Measurements from ENCODE around the gene CADPS. TPM values are rescaled to one million over a fixed set of nuclear protein-coding genes. Genes with fewer than 3 reads are reported as not detected.

Gene CADPS
- total and polyA plus RNA-seq, 2 of the 4 experiments (the other 2 are of a cell fraction), result not detected

- Histone ChIP-seq H3K4me3 (ENCODE audit: insufficient read depth, low read depth, low read length) (no peak overlapping the region), H2BK5ac (ENCODE audit: low read depth, low read length, poor library complexity, severe bottlenecking) (no peak overlapping the region), H2AFZ (replicated peaks; ENCODE audit: low read length, poor library complexity) (no peak overlapping the region), H3K23ac (ENCODE audit: low read depth, low read length) (no peak overlapping the region), H4K5ac (ENCODE audit: low read depth, low read length) (no peak overlapping the region), H4K91ac (ENCODE audit: insufficient read depth, low read depth, low read length) (no peak overlapping the region), H3K27me3 (ENCODE audit: control insufficient read depth, insufficient read depth, low read length) (peaks cover 1% of the 10 kb centered on the region), H2BK15ac (ENCODE audit: low read depth, low read length) (no peak overlapping the region), H3K4me1 (ENCODE audit: control insufficient read depth, insufficient read depth, low read length) (no peaks in the 10 kb centered on the region), H2BK120ac (ENCODE audit: low read depth, low read length) (no peak overlapping the region), H3K14ac (replicated peaks; ENCODE audit: low read depth, low read length) (no peak overlapping the region), H3K27ac (ENCODE audit: insufficient read depth, low read length) (no peak overlapping the region), H3K18ac (ENCODE audit: low read depth, low read length) (no peak overlapping the region), H3K79me1 (ENCODE audit: low read depth in 1 of 2, low read length in 2 of 2) (no peaks in the 10 kb centered on the region), H3K4me2 (ENCODE audit: low read depth, low read length) (no peak overlapping the region), H3K56ac (ENCODE audit: extremely low read depth, insufficient read depth, low read length) (no peak overlapping the region), H3K9me1 (ENCODE audit: insufficient read depth, low read length) (no peaks in the 10 kb centered on the region), H3K9me3 (ENCODE audit: control insufficient read depth, insufficient read depth, low read length) (no peaks in the 10 kb centered on the region), H3K9ac (ENCODE audit: low read depth, low read length) (no peak overlapping the region), H2BK20ac (ENCODE audit: low read depth, low read length) (no peak overlapping the region), H2AK5ac (ENCODE audit: low read depth, low read length) (no peak overlapping the region), H3K4ac (ENCODE audit: low read depth, low read length) (no peak overlapping the region), H4K20me1 (ENCODE audit: insufficient read depth, low read length) (no peaks in the 10 kb centered on the region), H3K36me3 (ENCODE audit: control insufficient read depth, insufficient read depth, low read length) (no peaks in the 10 kb centered on the region), H4K8ac (ENCODE audit: low read depth in 2 of 2, low read length in 2 of 2) (no peak overlapping the region), H2AK9ac (replicated peaks; ENCODE audit: low read depth, low read length, poor library complexity) (no peak overlapping the region)
- in situ Hi-C loops (cut with MboI; ENCODE audit: low sequenced_read_pairs), result no loop called here
- dilution Hi-C loops (cut with HindIII; ENCODE audit: low sequenced_read_pairs, unreplicated experiment), result no loop called here
- BruUV-seq (replicated peaks), result no TSS peak
- POLR2A ChIA-PET (ENCODE audit: unreplicated experiment), result no interaction called here
- TF ChIP-seq USF2 (IDR thresholded peaks at IDR 0.05; ENCODE audit: low read depth, low read length) (no peak), RAD21 (IDR thresholded peaks at IDR 0.05; ENCODE audit: low read length) (no peak), CEBPB (IDR thresholded peaks at IDR 0.05; ENCODE audit: low read depth, low read length) (no peak), FOS (IDR thresholded peaks at IDR 0.05; ENCODE audit: low read depth, low read length) (no peak), BHLHE40 (IDR thresholded peaks at IDR 0.05; ENCODE audit: low read depth, low read length) (no peak), MXI1 (IDR thresholded peaks at IDR 0.05; ENCODE audit: borderline replicate concordance, low read depth, low read length) (no peak), NFE2L2 (IDR thresholded peaks at IDR 0.05; ENCODE audit: low read depth, low read length) (no peak), POLR2A (IDR thresholded peaks at IDR 0.05; ENCODE audit: low read depth, low read length) (no peak), CHD1 (IDR thresholded peaks at IDR 0.05; ENCODE audit: low read depth, low read length) (no peak), MAFK (IDR thresholded peaks at IDR 0.05; ENCODE audit: low read depth, low read length) (no peak), ELK1 (IDR thresholded peaks at IDR 0.05; ENCODE audit: borderline replicate concordance, low read depth, low read length) (no peak), RCOR1 (IDR thresholded peaks at IDR 0.05; ENCODE audit: insufficient replicate concordance, low read length) (no peak), MAZ (IDR thresholded peaks at IDR 0.05; ENCODE audit: borderline replicate concordance, low read depth, low read length) (no peak), SMC3 (IDR thresholded peaks at IDR 0.05; ENCODE audit: low read depth, low read length) (no peak), CTCF (conservative IDR thresholded peaks at IDR 0.05; ENCODE audit: low read depth, low read length) (no peak), RFX5 (IDR thresholded peaks at IDR 0.05; ENCODE audit: low read depth, low read length) (no peak)
- DNase-seq, result no peak
- WGBS, 2 experiments (ENCODE audit: extremely low coverage in 2 of 2, insufficient read length in 1 of 2), result 30% methylated on average over 2 of the region's 9 CpGs; no CpG with 5 or more reads in 1 of the 2 experiments
- CTCF ChIA-PET, result no interaction called here
- intact Hi-C loops (cut with micrococcal nuclease), result no loop called here
- no peak for ATAC-seq (ENCODE audit: low read depth)
These were observed 459.9 kb downstream of the CADPS start for GRCh38 chr3:62415312-62415801.
